22Rv1 (cell line): Measurements from ENCODE around the gene TEX54.
A peak's percentile ranks its signal among the peaks of the same experiment; 100 is the strongest.
"Not testable (repeated sequence)": the region's sequence is repeated elsewhere in the genome, so short reads cannot be mapped to it uniquely, and the experiment has no call there.

Experiments used
- H3K27ac ChIP-seq: fragments of 450-650 bp; 2 replicates; pipeline ENCODE4 v1.5.1; 2017
- ZFX ChIP-seq: fragments of 450-650 bp; IDR thresholded peaks from 2 replicates; pipeline ENCODE4 v1.6.1; 2017; ENCODE audit warnings: antibody characterized with exemption, borderline replicate concordance
- TF ChIP-seq, protein P1 (sequence below): fragments of 450-650 bp; IDR thresholded peaks from 2 replicates; pipeline ENCODE4 v1.5.1; 2017; ENCODE audit warnings: mild to moderate bottlenecking

Gene TEX54

GRCh38 chr11:62835336-62835735 is 2.7 kb upstream of the TEX54 start:
- TF ChIP-seq, protein P1, sequence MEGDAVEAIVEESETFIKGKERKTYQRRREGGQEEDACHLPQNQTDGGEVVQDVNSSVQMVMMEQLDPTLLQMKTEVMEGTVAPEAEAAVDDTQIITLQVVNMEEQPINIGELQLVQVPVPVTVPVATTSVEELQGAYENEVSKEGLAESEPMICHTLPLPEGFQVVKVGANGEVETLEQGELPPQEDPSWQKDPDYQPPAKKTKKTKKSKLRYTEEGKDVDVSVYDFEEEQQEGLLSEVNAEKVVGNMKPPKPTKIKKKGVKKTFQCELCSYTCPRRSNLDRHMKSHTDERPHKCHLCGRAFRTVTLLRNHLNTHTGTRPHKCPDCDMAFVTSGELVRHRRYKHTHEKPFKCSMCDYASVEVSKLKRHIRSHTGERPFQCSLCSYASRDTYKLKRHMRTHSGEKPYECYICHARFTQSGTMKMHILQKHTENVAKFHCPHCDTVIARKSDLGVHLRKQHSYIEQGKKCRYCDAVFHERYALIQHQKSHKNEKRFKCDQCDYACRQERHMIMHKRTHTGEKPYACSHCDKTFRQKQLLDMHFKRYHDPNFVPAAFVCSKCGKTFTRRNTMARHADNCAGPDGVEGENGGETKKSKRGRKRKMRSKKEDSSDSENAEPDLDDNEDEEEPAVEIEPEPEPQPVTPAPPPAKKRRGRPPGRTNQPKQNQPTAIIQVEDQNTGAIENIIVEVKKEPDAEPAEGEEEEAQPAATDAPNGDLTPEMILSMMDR, result no peak
- TF ChIP-seq ZFX, result no peak

GRCh38 chr11:62831520-62832335 is 913 bp downstream of the TEX54 start, which contains the start of gene STX5:
STX5 (minus strand) TSS chr11:62832051; CDS start chr11:62831243, 808 bp downstream.
- TF ChIP-seq, protein P1, result no peak
- no peak for TF ChIP-seq ZFX

More at GRCh38 chr11:62835336-62835735, 2.7 kb upstream of the TEX54 start:
- no peak overlapping the region for H3K27ac ChIP-seq

DNA sequence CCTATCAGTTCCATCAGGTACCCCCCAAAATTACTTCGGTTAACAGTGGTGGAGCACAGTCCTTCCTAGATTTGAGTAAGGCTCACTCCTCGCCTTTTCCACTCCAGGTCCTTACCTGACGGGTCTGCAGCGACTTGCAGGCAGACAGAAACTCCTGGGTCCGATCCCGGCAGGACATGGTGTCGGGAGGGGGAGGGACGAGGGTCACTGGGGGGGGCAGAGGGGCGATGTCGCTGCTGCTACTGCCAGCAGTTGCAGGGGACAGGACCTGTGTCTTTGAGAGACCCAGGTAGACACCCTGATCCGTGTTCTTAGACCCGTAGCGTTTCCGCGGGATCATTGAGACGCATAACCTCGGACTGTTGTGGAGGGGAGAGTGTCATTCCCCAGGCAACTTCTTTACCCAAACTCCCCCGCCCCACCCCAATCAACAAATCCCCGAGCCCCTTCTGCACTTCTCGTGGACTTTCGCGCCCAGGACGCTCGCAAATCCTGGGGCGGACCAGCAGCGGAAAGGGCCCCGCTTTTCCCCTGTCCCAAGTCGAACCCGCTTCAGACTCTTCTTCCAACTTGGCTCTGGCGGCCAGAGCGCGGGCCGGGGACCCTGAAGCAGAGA is 1.6 kb downstream of the TEX54 start:
- peak overlapping the region; percentile 80 for H3K27ac ChIP-seq
- no peak for TF ChIP-seq ZFX
- TF ChIP-seq, protein P1, result no peak

More at GRCh38 chr11:62831520-62832335, 913 bp downstream of the TEX54 start, which contains the start of gene STX5:
- peak within 1 kb of the TSS; percentile 80 for H3K27ac ChIP-seq

- H3K27ac ChIP-seq, result not testable (repeated sequence)
Observed at GRCh38 chr11:62828130-62828529, 4.5 kb downstream of the TEX54 start.

- no peak overlapping the region for H3K27ac ChIP-seq
- TF ChIP-seq, protein P1, result no peak
- TF ChIP-seq ZFX, result no peak
Observed at GRCh38 chr11:62823677-62824076, 9.0 kb downstream of the TEX54 start.

DNA sequence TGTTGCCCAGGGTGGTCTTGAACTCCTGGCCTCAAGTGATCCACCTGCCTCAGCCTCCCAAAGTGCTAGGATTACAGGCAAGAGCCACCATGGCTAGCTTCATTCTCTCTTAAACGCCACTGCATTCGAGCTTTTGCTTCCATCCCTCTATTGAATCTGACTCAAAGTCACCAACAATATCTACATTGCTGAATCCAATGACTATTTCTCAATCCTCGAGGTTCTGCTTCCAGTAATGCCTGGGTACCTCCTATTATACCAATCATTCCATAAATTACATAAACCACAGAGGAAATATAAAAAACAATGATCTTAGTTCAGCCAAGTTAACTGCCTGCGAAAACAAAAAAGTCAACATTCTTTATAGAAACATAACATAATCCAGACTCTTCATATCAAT is 15.5 kb downstream of the TEX54 start:
- H3K27ac ChIP-seq, result no peak overlapping the region
- TF ChIP-seq ZFX, result no peak
- TF ChIP-seq, protein P1, result no peak

DNA sequence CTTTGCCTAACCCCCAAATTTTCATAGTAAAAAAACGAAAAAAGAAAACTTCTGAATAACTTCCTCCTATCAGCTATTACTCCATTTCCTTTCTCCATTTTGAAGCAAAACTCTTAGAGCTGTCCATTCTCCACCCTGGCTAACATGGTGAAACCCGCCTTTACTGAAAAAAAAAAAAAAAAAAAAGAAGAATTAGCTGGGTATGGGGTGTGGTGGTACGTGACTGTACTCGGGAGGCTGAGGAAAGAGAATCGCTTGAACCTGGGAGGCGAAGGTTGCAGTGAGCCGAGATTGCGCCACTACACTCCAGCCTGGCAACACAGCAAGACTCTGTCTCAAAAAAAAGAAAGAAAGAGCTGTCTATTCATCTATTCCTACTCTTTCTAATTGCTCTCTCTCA is 16.1 kb downstream of the TEX54 start:
- no peak for TF ChIP-seq ZFX
- no peak overlapping the region for H3K27ac ChIP-seq

- TF ChIP-seq ZFX, result no peak
- TF ChIP-seq, protein P1, result no peak
- peak overlapping the region; percentile 18; the same call in 1 of the 2 replicates for H3K27ac ChIP-seq
Observed at GRCh38 chr11:62811659-62812058, 21.0 kb downstream of the TEX54 start.
